Measurements from ENCODE around the gene KCNE4. TPM values are rescaled to one million over a fixed set of nuclear protein-coding genes. Genes with fewer than 3 reads are reported as not detected.
A peak's percentile ranks its signal among the peaks of the same experiment; 100 is the strongest.

KCNE4 gene
- total and polyA plus RNA-seq, 9 of the 15 experiments (the other 6 are each of a cell fraction or from before 2014, with no cell fraction given), result not detected

- TF ChIP-seq ELK1 (CRISPR knock-in tag; IDR thresholded peaks at IDR 0.05) (no peak), CEBPG (CRISPR knock-in tag; IDR thresholded peaks at IDR 0.05) (no peak), CEBPG (tag; conservative IDR thresholded peaks at IDR 0.05 in 1 of 2, IDR thresholded peaks at IDR 0.05 in 1 of 2) (peak in 1 of 2 experiments; percentile 36; a peak in 2 of 4 replicates), SFPQ (IDR thresholded peaks at IDR 0.05; ENCODE audit: low read depth, low read length) (no peak), PPARD (CRISPR knock-in tag; IDR thresholded peaks at IDR 0.05) (no peak), BRD4 (IDR thresholded peaks at IDR 0.05) (no peak), RBFOX2 (IDR thresholded peaks at IDR 0.05; ENCODE audit: low read depth, low read length) (no peak), POLR2G (IDR thresholded peaks at IDR 0.05; ENCODE audit: low read depth, low read length) (no peak), ZC3H11A (IDR thresholded peaks at IDR 0.05; ENCODE audit: low read depth, low read length) (no peak), GTF2E2 (tag; IDR thresholded peaks at IDR 0.05) (no peak), ETS2 (tag; IDR thresholded peaks at IDR 0.05; ENCODE audit: borderline replicate concordance, poor library complexity, severe bottlenecking) (no peak), FOXM1 (IDR thresholded peaks at IDR 0.05; ENCODE audit: low read depth) (no peak), FOXM1 (CRISPR knock-in tag; IDR thresholded peaks at IDR 0.05; ENCODE audit: low read depth) (no peak), RFX1 (IDR thresholded peaks at IDR 0.05) (peak; percentile 43; the same call in 1 of the 2 replicates), ILK (tag; IDR thresholded peaks at IDR 0.05; ENCODE audit: borderline replicate concordance, low read depth) (no peak), VEZF1 (CRISPR knock-in tag; IDR thresholded peaks at IDR 0.05) (no peak), MEIS2 (IDR thresholded peaks at IDR 0.05; ENCODE audit: partially characterized antibody) (peak; percentile 86), ZNF263 (CRISPR knock-in tag; IDR thresholded peaks at IDR 0.05; ENCODE audit: borderline replicate concordance) (no peak), U2AF2 (optimal IDR thresholded peaks at IDR 0.05; ENCODE audit: low read depth, low read length) (no peak), CEBPB (tag; IDR thresholded peaks at IDR 0.05) (0 out of 2 replicates have a peak, but pooled peaks have one; percentile 29), ELF2 (CRISPR knock-in tag; IDR thresholded peaks at IDR 0.05) (no peak), RBM15 (IDR thresholded peaks at IDR 0.05; ENCODE audit: insufficient read depth, low read length) (no peak), SMARCB1 (IDR thresholded peaks at IDR 0.05; ENCODE audit: insufficient read length, low read depth) (no peak), ATF1 (CRISPR knock-in tag; IDR thresholded peaks at IDR 0.05) (no peak), ATF1 (tag; IDR thresholded peaks at IDR 0.05) (no peak)
Measured at GRCh38 chr2:223055140-223055539, 3.1 kb downstream of the KCNE4 start (continued).
